Karpas-422 (cell line): Measurements from ENCODE around the gene TSGA10IP. TPM values are rescaled to one million over a fixed set of nuclear protein-coding genes. Genes with fewer than 3 reads are reported as not detected.

Experiments used
- DNase-seq: peaks from one replicate; pipeline ENCODE4 v3.0.0-alpha.2; 2015
- H2AFZ ChIP-seq: fragments of 200-600 bp; sonication (generic); 2 replicates; pipeline ENCODE4 v1.6.1; 2014; ENCODE audit warnings: antibody characterized with exemption, low read length, mixed read lengths
- H3K27ac ChIP-seq: fragments of 200-600 bp; sonication (generic); 2 replicates; pipeline ENCODE4 v1.5.1; 2014; ENCODE audit warnings: mild to moderate bottlenecking, low read length, moderate library complexity
- H3K27me3 ChIP-seq: fragments of 200-600 bp; sonication (generic); 2 replicates; pipeline ENCODE4 v1.6.1; 2014; ENCODE audit warnings: low read length, mixed read lengths
- H3K36me3 ChIP-seq: fragments of 200-600 bp; sonication (generic); 2 replicates; pipeline ENCODE4 v1.6.1; 2014; ENCODE audit warnings: low read length, mixed read lengths; ENCODE audit not compliant: insufficient read depth
- H3K4me1 ChIP-seq: fragments of 200-600 bp; sonication (generic); 2 replicates; pipeline ENCODE4 v1.6.1; 2014; ENCODE audit warnings: mild to moderate bottlenecking, low read length, mixed read lengths
- H3K4me2 ChIP-seq: fragments of 200-600 bp; sonication (generic); 2 replicates; pipeline ENCODE4 v1.6.1; 2014; ENCODE audit warnings: low read length, low read depth, mild to moderate bottlenecking; ENCODE audit not compliant: poor library complexity, severe bottlenecking
- H3K4me3 ChIP-seq: fragments of 200-600 bp; sonication (generic); 2 replicates; pipeline ENCODE4 v1.5.1; 2014; ENCODE audit warnings: mild to moderate bottlenecking, antibody characterized with exemption, low read length, mixed read lengths
- H3K79me2 ChIP-seq: fragments of 200-600 bp; sonication (generic); 2 replicates; pipeline ENCODE4 v1.6.1; 2014; ENCODE audit warnings: mild to moderate bottlenecking, low read length, mixed read lengths
- H3K9ac ChIP-seq: fragments of 200-600 bp; sonication (generic); 2 replicates; pipeline ENCODE4 v1.6.0; 2014; ENCODE audit warnings: low read length
- H3K9me2 ChIP-seq: fragments of 200-600 bp; sonication (generic), shearing (Covaris generic); replicated peaks from 2 replicates; pipeline ENCODE4 v1.6.0; 2014; ENCODE audit warnings: mild to moderate bottlenecking, low read length, moderate library complexity; ENCODE audit not compliant: insufficient read depth
- H3K9me3 ChIP-seq: fragments of 300-700, 200-600 bp; sonication (generic); 2 replicates; pipeline ENCODE4 v1.6.1; 2014; ENCODE audit warnings: low read length, mixed read lengths
- H4K20me1 ChIP-seq: fragments of 200-600 bp; sonication (generic); 2 replicates; pipeline ENCODE4 v1.6.1; 2014; ENCODE audit warnings: mild to moderate bottlenecking, antibody characterized with exemption, low read length, low read depth; ENCODE audit not compliant: insufficient read depth
- total RNA-seq: library from RNA; depleted of rRNA; stranded (reverse); fragments of >200 nt; shearing (Covaris generic); gene quantifications from 2 replicates; pipeline ENCODE4 v1.2.3, GENCODE V29; 2014; ENCODE audit warnings: low replicate concordance

The TSGA10IP gene
- total RNA-seq, 1 experiment from 2014 or later = not detected

GRCh38 chr11:65979261-65979759 lies 34.0 kb downstream of the TSGA10IP start:
- Histone ChIP-seq H3K4me3 (no peak overlapping the region), H3K27me3 (no peaks in the 10 kb centered on the region), H3K79me2 (no peaks in the 10 kb centered on the region), H2AFZ (no peak overlapping the region), H3K36me3 (no peaks in the 10 kb centered on the region), H3K9me2 (no peaks in the 10 kb centered on the region), H3K4me1 (no peaks in the 10 kb centered on the region), H3K9ac (no peak overlapping the region), H4K20me1 (no peaks in the 10 kb centered on the region), H3K9me3 (no peaks in the 10 kb centered on the region), H3K4me2 (no peak overlapping the region), H3K27ac (no peak overlapping the region)
- DNase-seq = no peak

- no peaks in the 10 kb centered on the region for H3K79me2 ChIP-seq
- H3K27ac ChIP-seq = no peak overlapping the region
- H3K27me3 ChIP-seq = no peaks in the 10 kb centered on the region
- H3K9me2 ChIP-seq = no peaks in the 10 kb centered on the region
- no peaks in the 10 kb centered on the region for H3K36me3 ChIP-seq
- no peaks in the 10 kb centered on the region for H3K4me1 ChIP-seq
- no peak overlapping the region for H2AFZ ChIP-seq
- H3K4me3 ChIP-seq = no peak overlapping the region
- H4K20me1 ChIP-seq = no peaks in the 10 kb centered on the region
- H3K9me3 ChIP-seq = no peaks in the 10 kb centered on the region
- no peak for DNase-seq
- H3K9ac ChIP-seq = no peak overlapping the region
- no peak overlapping the region for H3K4me2 ChIP-seq
Measured at GRCh38 chr11:65981101-65981740, 35.9 kb downstream of the TSGA10IP start.

GRCh38 chr11:65981972-65982823 lies 36.9 kb downstream of the TSGA10IP start:
- Histone ChIP-seq H3K9ac (no peak overlapping the region), H3K27me3 (no peaks in the 10 kb centered on the region)

GRCh38 chr11:65982824-65983588 lies 37.7 kb downstream of the TSGA10IP start:
- Histone ChIP-seq H4K20me1 (no peaks in the 10 kb centered on the region), H3K79me2 (no peaks in the 10 kb centered on the region), H3K4me3 (no peak overlapping the region), H3K4me1 (no peaks in the 10 kb centered on the region), H3K9ac (no peak overlapping the region), H2AFZ (no peak overlapping the region), H3K36me3 (no peaks in the 10 kb centered on the region), H3K27me3 (no peaks in the 10 kb centered on the region), H3K9me2 (no peaks in the 10 kb centered on the region), H3K9me3 (no peaks in the 10 kb centered on the region), H3K4me2 (no peak overlapping the region), H3K27ac (no peak overlapping the region)
- DNase-seq = no peak

More at GRCh38 chr11:65981972-65982823, 36.9 kb downstream of the TSGA10IP start:
- H3K79me2 ChIP-seq = no peaks in the 10 kb centered on the region
- H4K20me1 ChIP-seq = no peaks in the 10 kb centered on the region
- no peaks in the 10 kb centered on the region for H3K4me1 ChIP-seq
- H3K9me3 ChIP-seq = no peaks in the 10 kb centered on the region
- DNase-seq = no peak
- H3K36me3 ChIP-seq = no peaks in the 10 kb centered on the region
- H3K9me2 ChIP-seq = no peaks in the 10 kb centered on the region
- H3K4me3 ChIP-seq = no peak overlapping the region
- H3K27ac ChIP-seq = no peak overlapping the region
- H2AFZ ChIP-seq = no peak overlapping the region
- no peak overlapping the region for H3K4me2 ChIP-seq

GRCh38 chr11:65983589-65983987 lies 38.3 kb downstream of the TSGA10IP start:
- H3K9me3 ChIP-seq = no peaks in the 10 kb centered on the region
- H4K20me1 ChIP-seq = no peaks in the 10 kb centered on the region
- no peaks in the 10 kb centered on the region for H3K36me3 ChIP-seq
- DNase-seq = no peak
- H3K27me3 ChIP-seq = no peaks in the 10 kb centered on the region
- no peaks in the 10 kb centered on the region for H3K4me1 ChIP-seq
- no peak overlapping the region for H3K27ac ChIP-seq
- no peak overlapping the region for H2AFZ ChIP-seq
- H3K4me2 ChIP-seq = no peak overlapping the region
- no peaks in the 10 kb centered on the region for H3K9me2 ChIP-seq
- no peak overlapping the region for H3K4me3 ChIP-seq
- no peak overlapping the region for H3K9ac ChIP-seq
- no peaks in the 10 kb centered on the region for H3K79me2 ChIP-seq

GRCh38 chr11:65987336-65987735 lies 42.1 kb downstream of the TSGA10IP start:
- no peak overlapping the region for H2AFZ ChIP-seq
- H3K27me3 ChIP-seq = no peaks in the 10 kb centered on the region
- H3K4me1 ChIP-seq = no peaks in the 10 kb centered on the region
- no peak for DNase-seq
- no peak overlapping the region for H3K4me2 ChIP-seq
- no peaks in the 10 kb centered on the region for H3K9me3 ChIP-seq
- no peaks in the 10 kb centered on the region for H3K9me2 ChIP-seq
- no peaks in the 10 kb centered on the region for H4K20me1 ChIP-seq
- peaks cover 6% of the 10 kb centered on the region; the same call in 1 of the 2 replicates for H3K36me3 ChIP-seq
- H3K9ac ChIP-seq = no peak overlapping the region
- H3K27ac ChIP-seq = no peak overlapping the region
- no peak overlapping the region for H3K4me3 ChIP-seq
- H3K79me2 ChIP-seq = no peaks in the 10 kb centered on the region

- Histone ChIP-seq H3K9ac (no peak overlapping the region), H3K27me3 (no peaks in the 10 kb centered on the region), H3K9me2 (no peaks in the 10 kb centered on the region), H3K4me1 (no peaks in the 10 kb centered on the region), H3K4me2 (no peak overlapping the region), H3K4me3 (no peak overlapping the region), H3K9me3 (no peaks in the 10 kb centered on the region), H4K20me1 (no peaks in the 10 kb centered on the region), H3K79me2 (no peaks in the 10 kb centered on the region), H3K27ac (no peak overlapping the region), H3K36me3 (peaks cover 6% of the 10 kb centered on the region; the same call in 1 of the 2 replicates), H2AFZ (peak overlapping the region; percentile 86; the same call in 1 of the 2 replicates)
- DNase-seq = peak; percentile 97
Measured at GRCh38 chr11:65988791-65989592, 43.7 kb downstream of the TSGA10IP start.
